ENCODE results near the gene TBL2.
A peak's percentile ranks its signal among the peaks of the same experiment; 100 is the strongest.
"Not testable (repeated sequence)": the region's sequence is repeated elsewhere in the genome, so short reads cannot be mapped to it uniquely, and the experiment has no call there.

TBL2 gene

GRCh38 chr7:73611017-73611555, 32.7 kb upstream of the TBL2 start:
- no peak overlapping the region for H3K4me3 ChIP-seq (ENCODE audit: low read length)
- no peak overlapping the region for H3K4me2 ChIP-seq (ENCODE audit: low read depth, low read length)
- H3F3A ChIP-seq (ENCODE audit: insufficient read depth, low read length): no peaks in the 10 kb centered on the region
- no peaks in the 10 kb centered on the region for H3K4me1 ChIP-seq (ENCODE audit: low read length)
- TF ChIP-seq EZH2 (optimal IDR thresholded peaks at IDR 0.05; ENCODE audit: low read depth, low read length) (no peak), EZH2phosphoT487 (IDR thresholded peaks at IDR 0.05; ENCODE audit: low read length) (no peak)
- TF ChIP-seq, protein P1, sequence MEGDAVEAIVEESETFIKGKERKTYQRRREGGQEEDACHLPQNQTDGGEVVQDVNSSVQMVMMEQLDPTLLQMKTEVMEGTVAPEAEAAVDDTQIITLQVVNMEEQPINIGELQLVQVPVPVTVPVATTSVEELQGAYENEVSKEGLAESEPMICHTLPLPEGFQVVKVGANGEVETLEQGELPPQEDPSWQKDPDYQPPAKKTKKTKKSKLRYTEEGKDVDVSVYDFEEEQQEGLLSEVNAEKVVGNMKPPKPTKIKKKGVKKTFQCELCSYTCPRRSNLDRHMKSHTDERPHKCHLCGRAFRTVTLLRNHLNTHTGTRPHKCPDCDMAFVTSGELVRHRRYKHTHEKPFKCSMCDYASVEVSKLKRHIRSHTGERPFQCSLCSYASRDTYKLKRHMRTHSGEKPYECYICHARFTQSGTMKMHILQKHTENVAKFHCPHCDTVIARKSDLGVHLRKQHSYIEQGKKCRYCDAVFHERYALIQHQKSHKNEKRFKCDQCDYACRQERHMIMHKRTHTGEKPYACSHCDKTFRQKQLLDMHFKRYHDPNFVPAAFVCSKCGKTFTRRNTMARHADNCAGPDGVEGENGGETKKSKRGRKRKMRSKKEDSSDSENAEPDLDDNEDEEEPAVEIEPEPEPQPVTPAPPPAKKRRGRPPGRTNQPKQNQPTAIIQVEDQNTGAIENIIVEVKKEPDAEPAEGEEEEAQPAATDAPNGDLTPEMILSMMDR (IDR thresholded peaks at IDR 0.05; ENCODE audit: low read length): no peak
- no peak overlapping the region for H2AFZ ChIP-seq (ENCODE audit: low read length)
- peaks cover 38% of the 10 kb centered on the region for H3K27me3 ChIP-seq (replicated peaks; ENCODE audit: insufficient read depth, low read length)
- no peak overlapping the region for H3K9ac ChIP-seq (ENCODE audit: low read length)
- H4K20me1 ChIP-seq (ENCODE audit: insufficient read depth, low read length): no peaks in the 10 kb centered on the region
- H3K9me2 ChIP-seq (replicated peaks; ENCODE audit: insufficient read depth, low read length): no peaks in the 10 kb centered on the region
- no peaks in the 10 kb centered on the region for H3K9me3 ChIP-seq (replicated peaks; ENCODE audit: insufficient read depth, low read length)
- no peak for DNase-seq
- no peaks in the 10 kb centered on the region for H3K79me2 ChIP-seq (ENCODE audit: low read length)
- no peaks in the 10 kb centered on the region for H3K36me3 ChIP-seq (replicated peaks; ENCODE audit: insufficient read depth, low read length)
- H3K27ac ChIP-seq (ENCODE audit: low read length): no peak overlapping the region

DNA sequence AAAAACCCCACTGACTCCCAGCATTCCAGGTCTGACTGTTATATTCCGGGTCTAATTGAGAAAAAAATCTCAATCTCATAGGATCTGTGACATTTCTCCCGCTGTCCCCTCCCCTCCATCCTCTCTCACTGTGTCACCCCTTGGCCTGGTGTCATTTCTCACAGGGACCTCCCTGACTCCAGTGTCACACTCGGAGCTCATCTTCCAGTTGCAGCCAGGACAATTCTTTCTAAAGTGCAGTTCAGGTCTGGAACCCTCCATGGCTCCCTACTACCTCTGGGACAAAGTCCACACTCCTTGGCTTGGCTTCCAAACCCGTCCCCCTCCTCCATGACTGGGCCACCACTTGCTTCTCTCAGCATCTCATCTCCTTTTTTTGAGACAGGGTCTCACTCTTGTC, 31.7 kb upstream of the TBL2 start:
- no peak for TF ChIP-seq EZH2 (optimal IDR thresholded peaks at IDR 0.05; ENCODE audit: low read depth, low read length)
- TF ChIP-seq, protein P1 (IDR thresholded peaks at IDR 0.05; ENCODE audit: low read length): no peak
- no peak for TF ChIP-seq EZH2phosphoT487 (IDR thresholded peaks at IDR 0.05; ENCODE audit: low read length)
- Histone ChIP-seq H3K36me3 (replicated peaks; ENCODE audit: insufficient read depth, low read length) (no peaks in the 10 kb centered on the region), H3K27ac (ENCODE audit: low read length) (no peak overlapping the region), H3K4me3 (ENCODE audit: low read length) (no peak overlapping the region), H3K4me2 (ENCODE audit: low read depth, low read length) (no peak overlapping the region), H3K79me2 (ENCODE audit: low read length) (no peaks in the 10 kb centered on the region), H4K20me1 (ENCODE audit: insufficient read depth, low read length) (no peaks in the 10 kb centered on the region), H2AFZ (ENCODE audit: low read length) (no peak overlapping the region), H3F3A (ENCODE audit: insufficient read depth, low read length) (no peaks in the 10 kb centered on the region), H3K9me2 (replicated peaks; ENCODE audit: insufficient read depth, low read length) (no peaks in the 10 kb centered on the region), H3K27me3 (replicated peaks; ENCODE audit: insufficient read depth, low read length) (peaks cover 44% of the 10 kb centered on the region), H3K4me1 (ENCODE audit: low read length) (no peaks in the 10 kb centered on the region), H3K9ac (ENCODE audit: low read length) (no peak overlapping the region), H3K9me3 (replicated peaks; ENCODE audit: insufficient read depth, low read length) (no peaks in the 10 kb centered on the region)
- no peak for DNase-seq

DNA sequence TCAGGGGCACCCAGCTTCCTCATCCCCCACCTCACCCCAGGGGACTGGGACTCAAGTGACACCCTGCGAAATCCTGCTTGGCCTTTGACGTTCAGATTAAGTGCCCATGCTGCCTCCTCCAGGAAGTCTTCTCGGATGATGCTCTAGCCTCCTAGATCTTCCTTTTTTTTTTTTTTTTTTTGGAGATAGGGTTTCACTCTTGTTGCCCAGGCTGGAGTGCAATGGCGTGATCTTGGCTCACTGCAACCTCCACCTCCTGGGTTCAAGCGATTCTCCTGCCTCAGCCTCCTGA, 29.3 kb upstream of the TBL2 start:
- not testable (repeated sequence) for H2AFZ ChIP-seq (ENCODE audit: low read length); DNase-seq; H4K20me1 ChIP-seq (ENCODE audit: insufficient read depth, low read length); H3K9me2 ChIP-seq (replicated peaks; ENCODE audit: insufficient read depth, low read length); H3F3A ChIP-seq (ENCODE audit: insufficient read depth, low read length); H3K4me2 ChIP-seq (ENCODE audit: low read depth, low read length); H3K79me2 ChIP-seq (ENCODE audit: low read length); H3K36me3 ChIP-seq (replicated peaks; ENCODE audit: insufficient read depth, low read length); H3K4me1 ChIP-seq (ENCODE audit: low read length); H3K9me3 ChIP-seq (replicated peaks; ENCODE audit: insufficient read depth, low read length); H3K9ac ChIP-seq (ENCODE audit: low read length); H3K4me3 ChIP-seq (ENCODE audit: low read length); H3K27ac ChIP-seq (ENCODE audit: low read length)
- peaks cover 46% of the 10 kb centered on the region for H3K27me3 ChIP-seq (replicated peaks; ENCODE audit: insufficient read depth, low read length)

DNA sequence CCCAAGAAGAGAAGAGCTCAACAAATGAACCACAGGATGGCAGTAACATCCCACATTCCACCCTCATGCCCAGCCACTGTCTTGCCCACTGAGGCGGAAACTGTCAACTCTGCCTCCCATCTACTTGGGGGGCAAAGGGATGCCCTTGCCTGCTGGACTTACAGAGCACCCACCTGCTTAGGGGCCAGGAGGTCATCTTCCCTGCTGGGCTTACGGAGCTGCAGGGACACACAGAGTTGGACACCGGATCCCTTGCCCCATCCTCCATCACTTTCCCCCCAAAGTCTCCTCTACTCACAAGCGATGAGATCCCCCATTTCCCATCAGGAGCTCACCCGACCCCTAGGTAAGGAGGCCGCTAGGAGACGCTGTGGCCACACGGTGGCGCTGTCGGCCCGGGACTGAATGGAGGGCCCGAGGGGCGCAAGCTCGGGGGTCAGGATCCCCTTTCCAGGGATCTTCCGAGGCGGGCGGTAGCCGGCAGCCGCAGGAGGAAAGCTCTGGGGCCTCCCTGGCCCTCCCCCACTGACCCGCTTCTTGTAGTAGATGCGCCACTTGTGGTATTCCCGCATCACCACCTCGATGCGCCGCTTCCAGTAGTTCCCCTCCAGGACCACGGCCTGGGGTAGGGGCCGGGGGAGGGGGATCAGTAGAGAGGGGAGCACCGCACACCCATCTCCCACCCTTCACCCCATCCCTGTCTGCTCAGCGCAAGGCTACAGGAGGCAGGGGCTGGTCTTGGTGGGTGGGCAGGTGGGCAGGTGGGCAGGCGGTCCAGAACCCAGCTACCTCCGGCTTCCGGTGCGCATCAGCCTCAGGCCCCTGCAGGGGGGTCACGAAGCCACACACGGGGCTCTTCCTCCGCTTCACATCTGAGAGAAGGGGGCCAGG, 28.7 kb upstream of the TBL2 start:
- DNase-seq: peak; percentile 21
- no peak overlapping the region for H2AFZ ChIP-seq (ENCODE audit: low read length)
- peaks cover 41% of the 10 kb centered on the region for H3K27me3 ChIP-seq (replicated peaks; ENCODE audit: insufficient read depth, low read length)
- no peaks in the 10 kb centered on the region for H3K79me2 ChIP-seq (ENCODE audit: low read length)
- no peak overlapping the region for H3K27ac ChIP-seq (ENCODE audit: low read length)
- H3K9me3 ChIP-seq (replicated peaks; ENCODE audit: insufficient read depth, low read length): no peaks in the 10 kb centered on the region
- peak overlapping the region; percentile 61 for H3K4me2 ChIP-seq (ENCODE audit: low read depth, low read length)
- H3K4me3 ChIP-seq (ENCODE audit: low read length): no peak overlapping the region
- no peaks in the 10 kb centered on the region for H3K36me3 ChIP-seq (replicated peaks; ENCODE audit: insufficient read depth, low read length)
- H3K9ac ChIP-seq (ENCODE audit: low read length): no peak overlapping the region
- no peaks in the 10 kb centered on the region for H3F3A ChIP-seq (ENCODE audit: insufficient read depth, low read length)
- H3K9me2 ChIP-seq (replicated peaks; ENCODE audit: insufficient read depth, low read length): no peaks in the 10 kb centered on the region
- H4K20me1 ChIP-seq (ENCODE audit: insufficient read depth, low read length): no peaks in the 10 kb centered on the region
- no peaks in the 10 kb centered on the region for H3K4me1 ChIP-seq (ENCODE audit: low read length)
- no peak for TF ChIP-seq EZH2phosphoT487 (IDR thresholded peaks at IDR 0.05; ENCODE audit: low read length)
- no peak for TF ChIP-seq EZH2 (optimal IDR thresholded peaks at IDR 0.05; ENCODE audit: low read depth, low read length)
- TF ChIP-seq, protein P1 (IDR thresholded peaks at IDR 0.05; ENCODE audit: low read length): peak; percentile 97

All from MM.1S (cell line).